NK-92 (cell line): ENCODE results near the gene RANBP10.
"Not testable (repeated sequence)": the region's sequence is repeated elsewhere in the genome, so short reads cannot be mapped to it uniquely, and the experiment has no call there.

ENCODE experiments used
- DNase-seq: peaks from one replicate; lab custom pipeline; 2025; ENCODE audit not compliant: unreplicated experiment; lab: John Stamatoyannopoulos, UW

Gene RANBP10

DNA sequence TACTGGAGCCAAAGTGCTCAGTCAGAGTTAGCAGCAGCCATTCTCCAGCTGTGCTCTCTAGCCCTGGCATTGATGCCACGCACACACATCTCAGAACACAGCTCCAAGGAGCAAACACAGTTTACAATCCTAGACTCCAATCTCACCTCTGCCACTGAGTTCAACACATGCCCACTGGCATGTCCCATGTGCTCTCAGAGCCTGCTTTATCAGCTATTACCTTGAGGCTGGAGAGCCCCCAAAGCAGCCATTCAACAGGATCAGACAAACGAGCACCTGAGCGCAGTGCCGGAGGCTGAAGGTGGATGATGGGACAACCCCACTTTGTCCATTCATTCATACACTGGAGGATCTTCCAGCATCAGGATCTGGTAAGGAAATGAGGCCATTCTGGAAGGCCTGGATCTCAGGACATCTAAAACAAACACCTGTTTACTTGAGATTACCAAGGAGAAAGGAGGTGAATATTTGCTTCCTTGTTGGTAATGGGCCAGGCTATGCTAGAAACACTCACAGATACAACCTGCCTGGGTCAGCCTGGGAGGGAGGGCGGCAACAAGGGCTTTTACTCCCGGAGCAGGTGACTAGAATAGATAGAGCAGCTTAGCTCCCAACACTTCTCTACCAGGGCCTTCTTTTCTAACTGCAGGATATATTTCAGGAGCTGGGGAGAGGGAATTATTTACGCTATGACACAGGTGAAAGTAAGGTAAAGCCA lies 25.4 kb downstream of the RANBP10 start:
- no peak for DNase-seq

DNA sequence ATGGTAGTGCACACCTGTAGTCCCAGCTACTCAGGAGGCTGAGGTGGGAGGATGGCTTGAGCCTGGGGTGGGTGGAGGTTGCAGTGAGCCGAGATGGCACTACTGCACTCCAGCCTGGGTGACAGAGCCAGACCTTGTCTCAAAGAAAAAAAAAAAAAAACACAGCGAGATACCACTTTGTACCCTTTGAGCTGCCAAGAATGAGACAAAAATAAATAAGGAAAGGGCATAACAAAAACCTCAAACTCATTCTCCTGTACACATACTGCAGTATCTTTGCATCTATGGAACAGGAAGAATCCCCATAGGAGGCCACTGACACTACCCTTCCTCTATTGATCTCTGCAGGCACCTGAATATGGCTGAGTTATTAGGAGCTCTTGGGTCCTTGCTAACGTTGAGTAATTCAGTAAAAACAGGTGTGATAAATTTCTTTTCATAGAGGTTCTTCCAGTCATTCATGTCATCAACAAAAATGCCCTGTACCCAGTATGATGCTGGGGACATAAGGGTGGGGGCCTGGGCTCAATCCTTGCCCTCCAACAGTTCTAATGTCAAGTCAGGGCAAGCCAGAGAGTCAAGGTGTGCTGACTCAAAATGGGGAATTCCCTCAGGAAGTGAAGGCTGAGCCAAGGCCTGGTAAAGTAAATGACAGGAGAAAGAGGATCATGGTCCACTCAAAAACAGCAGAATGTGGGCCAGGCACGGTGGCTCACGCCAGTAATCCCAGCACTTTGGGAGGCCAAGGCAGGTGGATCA lies 26.9 kb downstream of the RANBP10 start:
- no peak for DNase-seq

DNA sequence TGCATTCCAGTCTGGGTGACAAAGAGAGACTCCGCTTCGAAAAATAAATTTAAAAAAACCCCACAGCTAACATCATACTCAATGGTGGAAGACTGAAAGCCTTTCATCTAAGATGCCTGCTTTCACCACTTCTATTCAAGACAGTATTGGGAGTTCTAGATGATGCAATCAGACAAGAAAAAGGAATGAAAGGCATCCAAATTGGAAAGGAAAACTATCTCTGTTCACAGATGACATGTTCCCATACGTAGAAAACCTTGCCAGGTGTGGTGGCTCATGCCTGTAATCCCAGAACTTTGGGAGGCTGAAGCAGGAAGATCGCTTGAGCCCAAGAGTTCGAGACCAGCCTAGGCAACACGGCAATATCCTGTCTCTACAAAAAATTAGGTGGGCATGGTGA lies 31.1 kb downstream of the RANBP10 start:
- DNase-seq, result no peak

DNA sequence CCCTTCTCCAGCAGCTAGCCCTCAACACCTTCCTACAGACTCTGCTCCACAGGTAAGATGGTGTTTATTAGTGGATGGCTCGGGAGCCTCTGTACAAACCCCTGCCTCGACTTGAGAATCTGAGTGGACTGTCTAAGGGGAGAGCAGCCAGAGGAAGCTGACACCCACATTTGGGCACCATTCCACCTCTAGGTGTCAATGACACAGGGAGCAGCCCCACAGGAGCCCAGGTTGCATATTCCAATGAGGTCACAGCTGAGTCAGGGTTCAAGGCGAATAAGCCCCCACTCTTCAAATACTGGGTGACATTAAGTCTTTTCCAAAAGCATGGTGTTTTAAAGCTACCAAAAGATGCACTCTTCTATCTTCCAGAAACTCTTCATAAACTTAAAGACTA lies 31.9 kb downstream of the RANBP10 start:
- DNase-seq, result no peak

DNA sequence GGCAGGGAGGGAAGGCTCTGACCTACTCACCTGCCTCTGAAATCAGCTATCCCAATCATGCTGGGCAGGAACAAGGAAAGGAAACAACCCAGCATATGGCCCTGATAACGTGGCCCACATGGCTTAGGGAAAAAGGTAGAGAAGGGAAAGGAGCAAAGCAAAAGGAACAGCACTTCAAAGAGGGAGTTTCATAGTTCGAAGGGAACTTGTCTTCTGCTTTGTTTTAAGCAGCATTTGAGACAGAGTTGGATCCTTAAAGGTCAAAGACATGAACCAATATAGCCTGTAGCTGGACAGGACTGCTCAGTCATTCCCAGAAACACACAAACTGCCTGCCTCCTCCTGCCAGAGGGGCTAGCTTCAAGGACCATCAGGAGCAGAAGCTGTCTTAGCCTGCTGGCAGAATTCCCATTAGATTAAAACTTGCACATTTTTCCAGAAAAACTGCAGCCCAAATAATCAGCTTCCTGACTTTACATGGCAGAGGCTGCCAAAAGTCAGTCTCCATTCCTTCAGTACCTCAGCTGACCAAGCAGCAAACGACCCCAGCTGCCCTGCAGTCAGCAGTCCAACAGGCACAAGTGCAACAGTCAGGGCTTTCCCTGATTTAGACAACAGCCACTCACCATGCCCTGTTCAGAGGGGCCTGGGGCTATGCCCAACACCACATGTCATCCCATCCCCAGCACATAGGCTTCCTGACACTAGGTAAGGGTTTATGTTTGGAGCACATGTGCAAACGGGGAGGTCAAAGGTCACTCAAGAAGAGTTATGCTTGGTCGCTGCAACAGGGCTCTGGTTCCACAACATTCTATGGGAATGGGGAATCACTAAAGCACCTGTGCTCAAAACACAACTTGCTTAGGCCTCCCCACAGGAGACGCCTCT lies 32.5 kb downstream of the RANBP10 start:
- no peak for DNase-seq

DNA sequence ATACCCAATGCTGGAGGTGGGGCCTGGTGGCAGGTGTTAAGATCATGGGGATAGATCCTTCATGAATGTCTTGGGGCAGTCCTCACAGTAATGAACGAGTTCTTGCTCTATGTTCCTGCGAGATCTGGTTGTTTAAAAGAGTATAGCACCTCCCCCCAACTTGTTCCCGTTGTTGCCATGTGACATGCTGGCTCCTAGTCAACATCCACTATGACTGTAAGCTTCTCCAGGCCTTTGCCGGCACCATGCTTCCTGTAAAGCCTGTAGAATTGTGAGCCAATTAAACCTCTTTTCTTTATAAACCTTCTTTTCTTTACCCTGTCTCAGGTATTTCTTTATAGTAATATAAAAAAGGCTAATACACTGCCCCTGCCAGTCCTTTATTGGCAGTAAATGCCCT lies 33.3 kb downstream of the RANBP10 start:
- no peak for DNase-seq

DNA sequence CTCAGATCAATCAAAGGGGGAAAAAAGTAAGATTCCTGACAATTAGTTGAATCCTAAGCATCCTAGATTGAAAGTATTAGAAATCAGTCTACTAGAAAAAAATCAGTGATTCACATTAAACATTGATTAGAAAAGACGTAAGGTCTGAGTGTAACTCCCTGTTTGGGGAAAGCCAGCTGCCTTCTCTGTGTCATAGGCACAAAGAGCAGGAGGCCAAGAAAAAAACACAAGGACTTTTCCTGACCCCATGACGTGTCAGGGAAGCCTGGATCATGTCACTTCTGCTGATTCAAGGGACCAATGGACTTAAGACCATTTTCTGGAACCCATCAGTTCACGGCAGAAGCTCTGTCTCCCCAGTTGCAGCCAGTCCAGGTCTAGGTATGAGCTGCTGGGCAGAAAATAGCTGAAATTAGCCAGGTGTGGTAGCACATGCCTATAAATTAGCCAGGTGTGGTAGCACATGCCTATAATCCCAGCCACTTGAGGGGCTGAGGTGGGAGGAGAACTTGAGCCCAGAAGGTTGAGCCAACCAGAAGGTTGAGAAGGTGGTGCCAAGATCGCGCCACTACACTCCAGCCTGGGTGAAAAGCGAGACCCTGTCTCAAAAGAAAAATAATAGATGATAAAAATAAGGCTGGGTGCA lies 35.9 kb downstream of the RANBP10 start:
- no peak for DNase-seq

DNA sequence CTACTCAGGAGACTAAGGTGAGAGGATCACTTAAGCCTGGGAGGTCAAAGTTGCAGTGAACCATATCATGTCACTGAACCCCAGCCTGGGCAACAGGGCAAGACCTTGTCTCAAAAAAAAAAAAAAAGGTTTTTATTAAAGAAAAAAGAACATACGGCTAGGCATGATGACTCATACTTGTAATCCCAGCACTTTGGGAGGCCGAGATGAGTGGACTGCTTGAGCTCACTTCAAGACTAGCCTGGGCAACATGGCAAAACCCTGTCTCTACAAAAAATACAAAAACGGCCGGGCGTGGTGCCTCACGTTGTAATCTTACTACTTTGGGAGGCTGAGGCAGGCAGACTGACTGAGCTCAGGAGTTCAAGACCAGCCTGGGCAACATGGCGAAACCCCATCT lies 38.4 kb downstream of the RANBP10 start:
- DNase-seq, result no peak

DNA sequence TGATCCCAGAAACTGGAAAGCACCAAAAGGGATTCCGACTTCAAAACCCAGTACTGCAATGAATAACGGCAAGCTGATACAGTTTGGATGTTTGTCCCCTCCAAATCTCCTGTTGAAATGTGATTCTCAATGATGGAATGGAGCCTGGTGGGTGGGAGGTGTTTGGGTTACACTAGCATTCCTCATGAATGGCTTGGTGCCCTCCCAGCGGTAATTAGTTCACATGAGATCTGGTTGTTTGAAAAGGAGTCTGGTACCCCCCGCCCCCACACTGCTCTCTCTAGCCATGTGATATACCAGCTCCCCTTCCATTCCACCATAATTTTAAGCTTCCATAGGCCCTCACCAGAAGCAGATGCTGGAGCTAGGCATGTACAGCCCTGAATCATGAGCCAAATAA lies 40.1 kb downstream of the RANBP10 start:
- DNase-seq, result no peak

DNA sequence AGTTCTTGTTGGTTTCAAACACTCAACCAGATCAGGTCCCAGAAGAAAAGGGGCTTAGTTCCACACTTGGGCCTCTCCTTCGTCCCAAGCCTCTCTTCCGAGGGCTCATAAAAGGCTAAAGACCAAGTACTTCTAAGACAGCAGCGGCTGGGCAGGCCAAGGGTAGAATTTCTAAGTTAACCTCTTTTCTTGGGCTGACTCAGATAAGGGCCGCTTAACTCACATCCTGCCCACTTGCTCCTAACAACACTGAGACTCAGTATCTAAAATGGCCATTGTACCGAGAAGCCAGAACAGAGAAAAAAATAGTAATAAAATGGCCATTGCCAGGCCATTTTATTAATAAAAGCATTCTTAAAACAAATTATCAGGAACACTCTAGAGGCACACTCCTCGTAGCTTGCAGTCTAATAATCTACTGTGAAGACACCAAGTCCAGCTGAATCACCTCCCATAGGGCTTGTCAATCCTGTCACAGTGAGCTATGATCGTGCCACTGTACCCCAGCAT lies 42.1 kb downstream of the RANBP10 start:
- DNase-seq, result no peak

DNA sequence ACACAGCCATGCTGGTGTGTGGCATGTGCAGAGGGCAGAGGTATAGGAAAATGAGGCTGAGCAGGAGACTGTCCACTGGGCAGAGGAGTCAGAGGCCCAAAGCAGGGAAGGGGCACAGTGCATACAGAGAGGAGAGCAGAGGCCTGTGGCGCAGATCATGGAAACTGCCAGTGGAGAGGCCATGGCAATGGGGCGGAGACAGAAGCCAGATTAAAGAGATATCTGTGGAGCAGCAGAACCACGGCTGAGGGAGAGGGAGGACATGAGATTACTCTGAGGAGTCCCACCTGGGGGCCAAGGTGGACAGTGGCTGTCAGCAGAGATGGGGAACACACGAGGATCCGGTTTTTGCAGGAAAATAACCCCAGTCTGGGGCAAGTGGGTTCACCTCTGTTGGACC lies 43.3 kb downstream of the RANBP10 start:
- DNase-seq, result no peak

DNA sequence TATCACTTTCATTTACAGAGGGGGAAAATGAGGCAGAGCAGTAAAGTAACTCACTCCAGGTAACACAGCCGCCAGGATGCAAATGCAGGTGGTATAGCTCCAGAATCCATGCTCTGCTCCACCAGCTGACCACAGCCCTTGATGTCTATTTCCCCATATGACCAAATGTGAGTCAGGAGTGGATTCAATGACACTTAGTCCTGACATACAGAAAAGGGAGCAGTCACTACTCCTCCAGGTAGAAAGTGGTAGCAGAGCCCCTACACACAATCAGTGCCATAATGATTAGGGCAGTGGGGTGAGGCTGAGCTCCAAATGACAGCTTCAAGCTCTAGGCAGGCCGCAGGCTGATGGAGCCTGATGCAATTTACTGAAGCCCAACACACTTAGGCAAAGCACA lies 44.0 kb downstream of the RANBP10 start:
- no peak for DNase-seq

DNA sequence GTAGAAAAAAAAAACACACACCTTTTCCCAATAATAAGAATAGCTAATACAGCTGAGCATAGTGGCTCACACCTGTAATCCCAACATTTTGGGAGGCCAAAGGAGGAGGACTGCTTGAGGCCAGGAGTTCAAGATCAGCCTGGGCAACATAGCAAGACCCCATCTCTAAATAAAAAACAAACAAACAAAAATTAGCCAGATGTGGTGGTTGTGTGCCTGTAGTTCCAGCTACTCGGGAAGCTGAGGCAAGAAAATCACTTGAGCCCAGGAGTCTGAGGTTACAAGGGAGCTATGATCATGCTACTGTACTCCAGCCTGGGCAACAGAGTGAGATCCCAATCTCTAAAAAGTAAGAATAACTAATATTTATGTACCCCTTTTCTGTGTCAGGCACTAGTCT lies 44.4 kb downstream of the RANBP10 start:
- no peak for DNase-seq

DNA sequence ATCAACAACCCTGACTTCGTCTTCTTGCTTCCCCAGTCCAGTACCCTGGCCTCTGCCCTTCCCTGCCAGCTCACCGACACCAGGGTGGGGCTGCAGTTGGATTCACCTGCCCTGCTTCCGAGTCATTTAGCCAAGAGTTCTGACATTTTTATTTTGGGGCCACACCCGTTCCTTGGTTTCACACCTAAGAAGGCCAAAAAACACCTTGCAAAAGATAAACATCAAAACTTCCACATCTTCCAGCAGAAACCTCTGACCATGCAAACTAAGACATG lies 45.5 kb downstream of the RANBP10 start:
- DNase-seq, result no peak

DNA sequence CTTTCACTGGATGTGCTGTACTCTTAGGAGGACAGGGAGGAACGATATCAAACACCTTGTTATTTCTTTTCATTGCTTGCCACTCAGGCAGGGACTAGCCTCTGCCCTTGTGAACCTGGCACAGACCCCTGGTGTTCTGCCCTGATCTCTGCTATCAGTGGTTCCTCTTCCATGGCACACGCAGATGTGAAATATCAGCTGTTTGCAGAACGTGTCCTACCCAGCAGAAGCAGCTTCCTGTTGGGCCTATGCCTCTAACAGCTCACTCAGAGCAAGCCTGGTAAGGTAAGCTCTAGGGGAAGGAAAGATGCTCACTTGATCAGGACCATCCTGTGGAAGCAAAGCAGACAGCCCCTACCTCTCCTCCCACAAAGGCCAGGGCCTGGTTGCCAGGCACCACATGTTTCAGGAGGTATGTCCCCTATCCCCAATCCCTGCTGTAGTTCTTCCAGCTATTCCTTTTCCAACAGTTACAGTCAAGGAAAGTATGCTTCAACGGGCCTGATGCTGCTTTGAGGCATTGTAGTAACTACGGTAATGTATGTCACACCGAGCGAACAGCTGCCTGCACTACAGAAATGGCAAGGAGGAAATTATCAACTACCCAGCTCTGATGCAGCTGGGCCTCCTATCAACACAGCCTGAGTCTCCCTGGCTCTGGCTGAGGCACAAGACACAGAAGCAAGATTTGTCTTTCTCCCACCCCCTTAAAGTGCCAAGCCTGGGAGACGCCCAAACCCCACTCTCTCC lies 46.0 kb downstream of the RANBP10 start:
- no peak for DNase-seq

DNA sequence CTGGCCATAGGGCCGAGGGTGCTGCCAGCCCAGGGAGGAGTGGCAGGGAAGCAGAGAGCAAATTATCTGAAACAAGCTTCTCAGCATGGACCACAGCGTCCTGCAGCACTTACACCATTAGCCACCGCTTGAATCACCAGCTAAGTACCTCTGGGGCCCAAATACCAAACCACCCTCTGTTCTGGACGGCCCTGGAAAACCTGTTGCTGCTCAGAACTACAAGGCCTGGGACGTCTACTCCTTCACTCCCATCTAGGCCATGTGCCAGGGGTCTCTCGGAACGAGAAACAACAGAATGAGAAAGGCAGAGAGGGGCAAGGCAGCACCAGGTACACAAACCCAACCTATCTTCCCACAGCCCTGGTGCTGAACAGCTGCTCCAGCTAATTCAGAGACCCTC lies 47.4 kb downstream of the RANBP10 start:
- no peak for DNase-seq

DNA sequence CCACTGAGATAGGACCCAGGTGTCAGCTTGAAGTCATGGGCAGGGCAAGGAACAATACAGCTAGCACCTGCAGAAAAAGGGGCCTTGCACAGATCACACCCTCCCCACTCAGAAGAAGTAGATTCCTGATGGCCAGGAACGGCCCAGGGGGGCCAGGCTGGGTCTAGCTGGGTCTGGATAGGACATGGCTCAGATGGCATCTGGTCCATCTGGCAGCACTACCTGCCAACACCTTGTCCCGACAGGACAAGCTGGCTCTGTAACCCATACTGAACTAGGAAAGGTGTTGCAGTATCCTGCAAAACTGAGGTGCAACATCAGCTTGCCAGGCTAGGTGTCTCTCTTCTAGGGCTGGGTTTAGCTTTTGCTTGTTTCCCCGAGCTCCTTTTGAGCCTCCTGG lies 48.4 kb downstream of the RANBP10 start:
- DNase-seq, result no peak

DNA sequence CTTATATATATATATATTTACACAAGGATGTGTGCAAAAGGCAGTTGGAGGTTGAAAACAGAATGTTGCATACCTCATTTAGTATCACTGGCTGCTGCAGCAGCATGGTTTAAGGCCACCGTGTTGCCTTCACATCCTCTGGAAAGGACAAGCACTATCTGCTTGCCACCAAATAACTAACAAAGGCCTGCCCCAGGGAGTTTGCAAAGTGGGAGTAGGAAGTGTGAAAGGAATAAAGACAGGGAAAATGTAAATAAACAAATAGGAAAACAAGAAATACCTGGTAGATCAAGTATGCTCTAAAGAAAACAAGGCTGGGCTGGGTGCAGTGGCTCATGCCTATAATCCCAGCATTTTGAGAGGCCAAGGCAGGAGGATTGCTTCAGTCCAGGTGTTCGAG lies 53.7 kb downstream of the RANBP10 start:
- no peak for DNase-seq

DNA sequence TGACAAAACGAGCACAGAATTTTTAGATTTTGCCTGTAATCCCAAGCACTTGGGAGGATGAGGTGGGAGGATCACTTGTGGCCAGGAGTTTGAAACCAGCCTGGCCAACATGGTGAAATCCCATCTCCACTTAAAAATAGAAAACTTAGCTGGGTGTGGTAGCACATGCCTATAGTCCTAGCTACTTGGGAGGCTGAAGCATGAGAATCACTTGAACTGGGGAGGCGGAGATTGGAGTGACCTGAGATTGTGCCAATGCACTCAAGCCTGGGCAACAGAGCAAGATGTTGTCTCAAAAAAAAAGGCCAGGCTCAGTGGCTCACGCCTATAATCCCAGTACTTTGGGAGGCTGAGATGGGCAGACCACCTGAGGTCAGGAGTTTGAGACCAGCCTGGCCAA lies 55.0 kb downstream of the RANBP10 start:
- DNase-seq, result not testable (repeated sequence)

DNA sequence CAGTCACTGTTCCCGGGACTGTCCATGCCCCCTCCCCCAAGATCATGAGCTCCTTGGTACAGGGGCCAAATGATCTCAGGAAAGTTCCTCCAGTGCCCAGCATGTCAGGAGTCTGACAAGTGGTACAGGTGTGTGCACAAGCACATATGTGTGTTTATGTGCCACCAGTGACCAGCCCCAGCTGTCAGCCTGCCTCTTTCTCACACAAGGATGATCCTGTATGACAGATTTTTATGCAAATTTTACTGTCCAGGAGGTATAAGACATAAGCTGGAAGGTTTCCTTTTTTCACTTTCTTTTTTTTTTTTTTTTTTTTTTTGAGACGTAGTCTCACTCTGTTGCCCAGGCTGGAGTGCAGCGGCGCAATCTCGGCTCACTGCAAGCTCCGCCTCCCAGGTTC lies 55.9 kb downstream of the RANBP10 start:
- DNase-seq, result no peak
